GM19455 (cell line): ENCODE measurements around the gene FAM53B.
A peak's percentile ranks its signal among the peaks of the same experiment; 100 is the strongest.

ENCODE experiments used
- ATAC-seq: cut with Tn5 transposase; IDR thresholded peaks from one replicate; pipeline ENCODE4 v1.9.1; 2021; ENCODE audit not compliant: unreplicated experiment

The FAM53B gene

GRCh38 chr10:124698545-124699469 lies 45.4 kb downstream of the FAM53B start:
- ATAC-seq, result no peak

GRCh38 chr10:124697837-124698544 lies 46.2 kb downstream of the FAM53B start:
- no peak for ATAC-seq

- ATAC-seq, result no peak
These were observed 46.7 kb downstream of the FAM53B start for GRCh38 chr10:124697443-124697836.

GRCh38 chr10:124696446-124697392 lies 47.5 kb downstream of the FAM53B start:
- ATAC-seq, result peak; percentile 80

- ATAC-seq, result no peak
These were observed 48.9 kb downstream of the FAM53B start for GRCh38 chr10:124695259-124695658.

GRCh38 chr10:124694481-124695220 lies 49.5 kb downstream of the FAM53B start:
- no peak for ATAC-seq

- no peak for ATAC-seq
These were observed 50.3 kb downstream of the FAM53B start for GRCh38 chr10:124693801-124694416.

GRCh38 chr10:124693396-124693795 lies 50.8 kb downstream of the FAM53B start:
- ATAC-seq, result no peak

GRCh38 chr10:124692100-124692446 lies 52.1 kb downstream of the FAM53B start:
- ATAC-seq, result no peak

- ATAC-seq, result no peak
These were observed 52.6 kb downstream of the FAM53B start for GRCh38 chr10:124691421-124692099.

- no peak for ATAC-seq
These were observed 53.2 kb downstream of the FAM53B start for GRCh38 chr10:124691002-124691401.

- no peak for ATAC-seq
These were observed 54.2 kb downstream of the FAM53B start for GRCh38 chr10:124689911-124690498.

GRCh38 chr10:124688889-124689670 lies 55.1 kb downstream of the FAM53B start:
- ATAC-seq, result peak; percentile 93

GRCh38 chr10:124688386-124688785 lies 55.8 kb downstream of the FAM53B start:
- peak; percentile 11 for ATAC-seq

GRCh38 chr10:124686707-124687376 lies 57.3 kb downstream of the FAM53B start:
- no peak for ATAC-seq

- no peak for ATAC-seq
These were observed 58.9 kb downstream of the FAM53B start for GRCh38 chr10:124685261-124685660.

- no peak for ATAC-seq
These were observed 60.4 kb downstream of the FAM53B start for GRCh38 chr10:124683814-124684213.
